Testis (tissue), 2 donors: ENCODE data around the gene MAGI1.

ENCODE experiments used
- POLR2A ChIP-seq: fragments of 450-650 bp; IDR thresholded peaks from one replicate; pipeline ENCODE4 v1.6.1; 2017; ENCODE audit warnings: antibody characterized with exemption, mild to moderate bottlenecking, moderate library complexity
- TF ChIP-seq, protein P1 (sequence below), 3 experiments: fragments of 450-650 bp in 2 of 3; fragments of 200-600 bp in 1 of 3; sonication (generic) in 1 of 3; IDR thresholded peaks; one replicate each; pipeline ENCODE4 v1.5.1; 2016 to 2019; ENCODE audit warnings: antibody characterized with exemption in 3 of 3, mild to moderate bottlenecking in 2 of 3, moderate library complexity in 1 of 3

DNA sequence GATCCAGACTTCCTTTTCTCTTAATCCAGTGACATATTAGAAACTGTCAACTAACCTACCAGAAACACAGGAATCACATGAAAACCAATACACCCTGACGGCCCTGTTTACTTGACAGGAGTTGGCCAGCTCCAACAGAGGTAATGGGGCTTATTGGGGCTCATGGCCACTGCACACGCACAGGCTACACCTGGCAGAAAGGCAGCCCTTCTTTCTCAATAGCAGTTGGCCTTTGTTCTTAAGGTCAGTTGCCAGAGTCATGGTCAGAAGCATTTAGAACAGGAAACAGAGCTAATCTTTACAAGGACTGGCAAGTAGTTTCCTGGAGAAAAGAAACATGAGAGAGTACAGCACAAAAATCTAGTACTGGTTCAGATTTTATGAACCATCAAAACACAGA is 181.8 kb downstream of the MAGI1 start:
- TF ChIP-seq, protein P1, sequence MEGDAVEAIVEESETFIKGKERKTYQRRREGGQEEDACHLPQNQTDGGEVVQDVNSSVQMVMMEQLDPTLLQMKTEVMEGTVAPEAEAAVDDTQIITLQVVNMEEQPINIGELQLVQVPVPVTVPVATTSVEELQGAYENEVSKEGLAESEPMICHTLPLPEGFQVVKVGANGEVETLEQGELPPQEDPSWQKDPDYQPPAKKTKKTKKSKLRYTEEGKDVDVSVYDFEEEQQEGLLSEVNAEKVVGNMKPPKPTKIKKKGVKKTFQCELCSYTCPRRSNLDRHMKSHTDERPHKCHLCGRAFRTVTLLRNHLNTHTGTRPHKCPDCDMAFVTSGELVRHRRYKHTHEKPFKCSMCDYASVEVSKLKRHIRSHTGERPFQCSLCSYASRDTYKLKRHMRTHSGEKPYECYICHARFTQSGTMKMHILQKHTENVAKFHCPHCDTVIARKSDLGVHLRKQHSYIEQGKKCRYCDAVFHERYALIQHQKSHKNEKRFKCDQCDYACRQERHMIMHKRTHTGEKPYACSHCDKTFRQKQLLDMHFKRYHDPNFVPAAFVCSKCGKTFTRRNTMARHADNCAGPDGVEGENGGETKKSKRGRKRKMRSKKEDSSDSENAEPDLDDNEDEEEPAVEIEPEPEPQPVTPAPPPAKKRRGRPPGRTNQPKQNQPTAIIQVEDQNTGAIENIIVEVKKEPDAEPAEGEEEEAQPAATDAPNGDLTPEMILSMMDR (IDR thresholded peaks at IDR 0.05) = no peak
- no peak for TF ChIP-seq POLR2A
